SK-N-SH (cell line): ENCODE data around the gene RAB17.

ENCODE experiments used
- CHD2 ChIP-seq: fragments of 150-350 bp; IDR thresholded peaks from 2 replicates; pipeline ENCODE4 v1.6.1; 2018; ENCODE audit warnings: low read length; ENCODE audit not compliant: partially characterized antibody
- CTCF ChIP-seq: fragments of 200-600 bp; sonication (generic); IDR thresholded peaks from 2 replicates; pipeline ENCODE4 v1.6.1; 2017; ENCODE audit warnings: antibody characterized with exemption, mild to moderate bottlenecking, moderate library complexity
- ELF1 ChIP-seq: IDR thresholded peaks from 2 replicates; pipeline ENCODE4 v1.4.0; 2012
- EP300 ChIP-seq, 2 experiments: IDR thresholded peaks; 2 replicates each; pipeline versions ENCODE4 v1.4.0 to v1.6.1; 2012; ENCODE audit warnings: borderline replicate concordance in 1 of 2, low read depth in 1 of 2, low read length in 1 of 2
- EZH2phosphoT487 ChIP-seq: fragments of 200-600 bp; sonication (generic); IDR thresholded peaks from 2 replicates; pipeline ENCODE4 v1.6.1; 2017; ENCODE audit warnings: low read depth, mixed run types, mild to moderate bottlenecking, antibody characterized with exemption, moderate library complexity, borderline replicate concordance
- MEF2A ChIP-seq: IDR thresholded peaks from 2 replicates; pipeline ENCODE4 v1.4.0; 2012; ENCODE audit warnings: low read depth, borderline replicate concordance
- MXI1 ChIP-seq: IDR thresholded peaks from 2 replicates; pipeline ENCODE4 v1.6.1; 2012; ENCODE audit warnings: mild to moderate bottlenecking, low read depth, low read length, improper control_type of control experiment
- POLR2AphosphoS5 ChIP-seq: IDR thresholded peaks from 2 replicates; pipeline ENCODE4 v1.6.1; 2012; ENCODE audit warnings: low read depth, low read length
- RFX5 ChIP-seq: IDR thresholded peaks from 2 replicates; pipeline ENCODE4 v1.6.1; 2012; ENCODE audit warnings: mild to moderate bottlenecking, improper control_type of control experiment, low read length
- SIN3A ChIP-seq: IDR thresholded peaks from 2 replicates; pipeline ENCODE4 v1.6.1; 2012; ENCODE audit warnings: low read depth, mild to moderate bottlenecking, low read length, moderate library complexity, borderline replicate concordance
- USF2 ChIP-seq: fragments of 150-350 bp; IDR thresholded peaks from 2 replicates; pipeline ENCODE4 v1.6.1; 2017; ENCODE audit warnings: antibody characterized with exemption, low read length, low read depth, borderline replicate concordance
- YY1 ChIP-seq: IDR thresholded peaks from 2 replicates; pipeline ENCODE4 v1.4.0; 2012; ENCODE audit warnings: low read depth, mild to moderate bottlenecking
- TF ChIP-seq, protein P1 (sequence below): IDR thresholded peaks from 2 replicates; pipeline ENCODE4 v1.4.0; 2012; ENCODE audit warnings: low read depth

- no peak for TF ChIP-seq MEF2A
- no peak for TF ChIP-seq CTCF
- TF ChIP-seq MXI1: no peak
- no peak for TF ChIP-seq POLR2AphosphoS5
- no peak for TF ChIP-seq EZH2phosphoT487
- no peak for TF ChIP-seq EP300 (IDR thresholded peaks at IDR 0.05; ENCODE audit: borderline replicate concordance in 1 of 2, low read depth in 1 of 2, low read length in 1 of 2)
- TF ChIP-seq SIN3A: no peak
- no peak for TF ChIP-seq ELF1
- TF ChIP-seq RFX5: no peak
- no peak for TF ChIP-seq USF2
- TF ChIP-seq, protein P1, sequence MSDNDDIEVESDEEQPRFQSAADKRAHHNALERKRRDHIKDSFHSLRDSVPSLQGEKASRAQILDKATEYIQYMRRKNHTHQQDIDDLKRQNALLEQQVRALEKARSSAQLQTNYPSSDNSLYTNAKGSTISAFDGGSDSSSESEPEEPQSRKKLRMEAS: no peak
- no peak for TF ChIP-seq YY1
- TF ChIP-seq CHD2: no peak
Observed at GRCh38 chr2:237532160-237532559, 58.4 kb downstream of the RAB17 start.
